ENCODE data around the gene YPEL1. TPM values are rescaled to one million over a fixed set of nuclear protein-coding genes. Genes with fewer than 3 reads are reported as not detected.

Gene YPEL1
- total RNA-seq, 4 donors from 2014 or later: 0.53 to 8.5 (median 3.0) TPM

DNA sequence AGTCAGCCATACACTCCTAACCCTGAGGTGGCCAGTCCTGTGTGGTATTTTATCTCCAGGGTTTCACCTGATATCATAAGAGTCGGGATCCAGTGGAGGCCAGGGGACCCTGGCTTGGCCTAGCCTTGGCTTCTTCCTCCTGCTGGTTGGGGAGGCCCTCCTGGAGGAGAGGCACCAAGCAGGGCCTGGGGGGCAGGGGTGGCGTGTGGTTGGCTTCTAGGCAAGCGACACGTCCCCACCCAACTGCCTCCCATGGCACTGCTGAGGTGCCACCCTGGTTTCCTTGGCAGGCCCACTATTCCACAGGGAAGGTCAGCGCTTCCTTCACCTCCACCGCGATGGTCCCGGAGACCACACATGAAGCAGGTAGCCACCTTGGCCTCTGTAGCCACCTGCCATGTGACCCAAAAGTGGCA, 49.4 kb downstream of the YPEL1 start:
- Histone ChIP-seq H3K4me3 (no peak overlapping the region), H3K36me3 (peaks cover 10 to 100% (median 39%) of the 10 kb centered on the region in 3 donors), H3K27ac (no peak overlapping the region), H3K4me1 (no peaks in the 10 kb centered on the region), H3K9me3 (no peaks in the 10 kb centered on the region), H3K27me3 (no peaks in the 10 kb centered on the region)
- intact Hi-C loops (cut with DNase I): no loop called here
- TF ChIP-seq, protein P1, sequence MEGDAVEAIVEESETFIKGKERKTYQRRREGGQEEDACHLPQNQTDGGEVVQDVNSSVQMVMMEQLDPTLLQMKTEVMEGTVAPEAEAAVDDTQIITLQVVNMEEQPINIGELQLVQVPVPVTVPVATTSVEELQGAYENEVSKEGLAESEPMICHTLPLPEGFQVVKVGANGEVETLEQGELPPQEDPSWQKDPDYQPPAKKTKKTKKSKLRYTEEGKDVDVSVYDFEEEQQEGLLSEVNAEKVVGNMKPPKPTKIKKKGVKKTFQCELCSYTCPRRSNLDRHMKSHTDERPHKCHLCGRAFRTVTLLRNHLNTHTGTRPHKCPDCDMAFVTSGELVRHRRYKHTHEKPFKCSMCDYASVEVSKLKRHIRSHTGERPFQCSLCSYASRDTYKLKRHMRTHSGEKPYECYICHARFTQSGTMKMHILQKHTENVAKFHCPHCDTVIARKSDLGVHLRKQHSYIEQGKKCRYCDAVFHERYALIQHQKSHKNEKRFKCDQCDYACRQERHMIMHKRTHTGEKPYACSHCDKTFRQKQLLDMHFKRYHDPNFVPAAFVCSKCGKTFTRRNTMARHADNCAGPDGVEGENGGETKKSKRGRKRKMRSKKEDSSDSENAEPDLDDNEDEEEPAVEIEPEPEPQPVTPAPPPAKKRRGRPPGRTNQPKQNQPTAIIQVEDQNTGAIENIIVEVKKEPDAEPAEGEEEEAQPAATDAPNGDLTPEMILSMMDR (IDR thresholded peaks at IDR 0.05): no peak
- TF ChIP-seq POLR2A (IDR thresholded peaks at IDR 0.05): no peak
- DNase-seq: no peak
- WGBS, 2 donors: 100% methylated on average over 2 of the region's 8 CpGs; no CpG with 5 or more reads in 1 of the 2 donors

DNA sequence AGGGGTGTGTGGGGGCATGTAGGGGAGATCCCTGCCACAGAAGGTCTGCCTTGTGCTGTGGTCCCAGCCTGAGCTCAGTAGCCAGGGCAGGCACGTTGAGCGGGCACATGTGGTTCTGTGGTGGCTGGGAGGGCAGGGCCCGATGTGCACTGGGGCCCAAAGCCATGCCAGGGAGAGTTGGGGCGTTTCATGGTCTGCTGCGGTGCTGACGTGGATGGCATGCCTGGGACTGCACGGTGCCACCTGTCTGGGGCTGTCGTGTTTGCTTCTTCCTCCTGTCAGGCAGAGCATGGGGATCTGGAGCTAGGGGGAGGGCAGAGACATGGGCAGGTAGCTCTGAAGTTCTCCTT, 50.5 kb downstream of the YPEL1 start:
- Histone ChIP-seq H3K27me3 (no peaks in the 10 kb centered on the region), H3K4me3 (no peak overlapping the region), H3K36me3 (peaks cover 10 to 96% (median 37%) of the 10 kb centered on the region in 3 donors), H3K4me1 (no peaks in the 10 kb centered on the region), H3K27ac (no peak overlapping the region), H3K9me3 (no peaks in the 10 kb centered on the region)
- 83 to 86% methylated on average over 4 to 6 of the region's 8 CpGs for WGBS, 2 donors
- TF ChIP-seq, protein P1 (IDR thresholded peaks at IDR 0.05): no peak
- intact Hi-C loops (cut with DNase I): no loop called here
- no peak for DNase-seq

DNA sequence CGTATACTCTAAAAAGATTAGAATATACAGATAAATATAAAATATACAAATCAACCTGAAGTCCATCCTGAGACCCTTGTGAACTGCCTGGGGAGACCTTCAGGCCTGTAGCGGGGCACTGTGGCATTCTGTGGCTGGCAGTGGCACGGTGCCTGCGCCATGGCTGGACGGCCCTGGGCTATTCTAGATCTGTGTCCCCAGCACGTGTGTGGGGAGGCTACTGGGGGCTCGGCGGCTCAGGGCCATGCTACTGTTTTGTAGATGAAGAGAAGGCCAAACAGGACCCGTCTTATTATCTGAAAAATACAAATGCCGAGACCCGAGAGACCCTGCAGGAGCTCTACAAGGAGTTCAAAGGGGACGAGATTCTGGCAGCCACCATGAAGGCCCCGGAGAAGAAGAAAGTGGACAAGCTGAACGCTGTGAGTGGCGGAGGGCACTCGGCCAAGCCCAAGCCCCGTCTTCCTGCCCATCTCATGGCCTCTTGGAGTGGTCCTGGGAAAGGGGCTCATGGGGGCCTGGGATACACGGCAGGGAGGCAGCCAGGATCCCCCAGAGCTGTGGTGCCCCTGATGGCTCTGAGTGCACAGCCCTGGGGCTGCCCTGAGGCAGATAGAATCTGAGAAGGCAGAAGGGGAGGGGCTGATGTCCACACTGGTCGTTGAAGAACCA, 51.0 kb downstream of the YPEL1 start:
- no peak for TF ChIP-seq POLR2A (IDR thresholded peaks at IDR 0.05)
- TF ChIP-seq, protein P1 (IDR thresholded peaks at IDR 0.05): no peak
- H3K4me3 ChIP-seq: no peak overlapping the region
- H3K36me3 ChIP-seq: peaks cover 10 to 96% (median 37%) of the 10 kb centered on the region in 3 donors
- intact Hi-C loops (cut with DNase I): no loop called here
- H3K4me1 ChIP-seq: no peaks in the 10 kb centered on the region
- 86 to 87% methylated on average over 12 to 15 of the region's 19 CpGs for WGBS, 2 donors
- no peak overlapping the region for H3K27ac ChIP-seq
- no peaks in the 10 kb centered on the region for H3K27me3 ChIP-seq
- DNase-seq: no peak
- no peaks in the 10 kb centered on the region for H3K9me3 ChIP-seq

DNA sequence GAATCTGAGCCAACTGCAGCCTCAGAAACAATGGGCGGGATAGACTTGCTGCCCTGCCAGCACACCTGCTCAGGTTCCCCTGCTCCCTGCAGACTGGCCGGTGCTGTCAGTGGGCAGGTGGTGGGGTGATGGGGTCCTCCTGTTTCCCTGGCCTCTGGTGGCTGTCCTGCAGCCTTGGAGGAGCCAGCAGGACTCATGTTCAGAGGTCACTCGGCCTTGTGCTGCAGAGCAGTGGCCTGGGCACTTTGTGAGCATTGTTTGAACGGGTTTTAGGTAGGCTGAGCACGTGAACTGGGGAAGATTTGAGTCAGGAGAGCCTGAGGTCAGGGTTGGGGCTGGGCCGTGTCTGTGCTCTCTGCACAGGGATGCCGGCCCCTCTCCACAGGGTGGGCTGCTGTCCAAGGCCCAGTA, 52.2 kb downstream of the YPEL1 start:
- intact Hi-C loops (cut with DNase I): no loop called here
- 83 to 90% methylated on average over 1 to 3 of the region's 7 CpGs for WGBS, 2 donors
- H3K9me3 ChIP-seq: no peaks in the 10 kb centered on the region
- no peak overlapping the region for H3K4me3 ChIP-seq
- H3K27ac ChIP-seq: no peak overlapping the region
- H3K27me3 ChIP-seq: no peaks in the 10 kb centered on the region
- peaks cover 10 to 95% (median 33%) of the 10 kb centered on the region in 3 donors for H3K36me3 ChIP-seq
- DNase-seq: no peak
- no peaks in the 10 kb centered on the region for H3K4me1 ChIP-seq
- TF ChIP-seq, protein P1 (IDR thresholded peaks at IDR 0.05): no peak

DNA sequence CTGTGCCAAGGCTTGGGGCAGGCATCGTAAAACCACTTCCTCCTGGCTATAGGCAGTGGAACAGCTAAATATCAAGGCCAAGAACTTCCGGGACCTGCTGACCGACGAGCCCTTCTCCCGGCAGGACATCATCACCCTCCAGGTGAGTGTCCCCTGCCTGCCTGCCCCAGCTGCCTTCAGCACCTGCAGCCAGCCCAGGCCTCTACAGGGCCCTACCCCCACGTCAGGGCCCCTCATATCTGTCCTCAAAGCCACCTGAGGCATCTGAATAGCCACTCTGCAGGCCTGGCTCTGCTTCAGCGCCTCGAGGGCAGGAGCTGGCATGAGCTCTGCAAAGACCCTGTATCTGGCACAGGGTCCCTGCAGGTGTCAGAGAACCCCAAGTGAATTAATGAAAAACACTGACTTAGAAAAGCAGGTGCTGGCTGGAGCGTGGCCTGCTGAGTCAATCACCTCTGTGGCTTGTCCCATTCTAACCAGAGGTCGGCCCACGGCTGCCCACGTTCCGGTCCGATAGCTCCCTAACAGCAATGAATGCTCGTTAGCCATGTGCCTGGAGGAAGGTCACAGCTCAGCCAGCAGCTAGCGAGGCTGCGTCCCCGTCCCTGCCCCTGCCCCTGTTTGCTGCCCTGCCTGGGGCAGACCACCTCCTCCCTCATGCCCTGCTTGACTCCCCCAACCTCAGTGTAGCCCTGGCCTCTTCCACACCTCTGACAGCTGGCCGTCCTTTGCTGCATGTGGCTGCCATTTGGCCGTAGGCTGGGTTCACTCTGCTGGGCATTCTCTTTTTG, 53.0 kb downstream of the YPEL1 start:
- WGBS, 2 donors: 86 to 96% methylated on average over 4 to 14 of the region's 20 CpGs
- no peak for DNase-seq
- Histone ChIP-seq H3K4me1 (no peaks in the 10 kb centered on the region), H3K36me3 (peaks cover 10 to 95% (median 33%) of the 10 kb centered on the region in 3 donors), H3K4me3 (no peak overlapping the region), H3K9me3 (no peaks in the 10 kb centered on the region), H3K27ac (no peak overlapping the region), H3K27me3 (no peaks in the 10 kb centered on the region)
- intact Hi-C loops (cut with DNase I): no loop called here
- TF ChIP-seq, protein P1 (IDR thresholded peaks at IDR 0.05): no peak
- no peak for TF ChIP-seq POLR2A (IDR thresholded peaks at IDR 0.05)

Measured in esophagus squamous epithelium (tissue), 5 donors.